ENCODE results near the gene ERCC5.

Gene ERCC5

DNA sequence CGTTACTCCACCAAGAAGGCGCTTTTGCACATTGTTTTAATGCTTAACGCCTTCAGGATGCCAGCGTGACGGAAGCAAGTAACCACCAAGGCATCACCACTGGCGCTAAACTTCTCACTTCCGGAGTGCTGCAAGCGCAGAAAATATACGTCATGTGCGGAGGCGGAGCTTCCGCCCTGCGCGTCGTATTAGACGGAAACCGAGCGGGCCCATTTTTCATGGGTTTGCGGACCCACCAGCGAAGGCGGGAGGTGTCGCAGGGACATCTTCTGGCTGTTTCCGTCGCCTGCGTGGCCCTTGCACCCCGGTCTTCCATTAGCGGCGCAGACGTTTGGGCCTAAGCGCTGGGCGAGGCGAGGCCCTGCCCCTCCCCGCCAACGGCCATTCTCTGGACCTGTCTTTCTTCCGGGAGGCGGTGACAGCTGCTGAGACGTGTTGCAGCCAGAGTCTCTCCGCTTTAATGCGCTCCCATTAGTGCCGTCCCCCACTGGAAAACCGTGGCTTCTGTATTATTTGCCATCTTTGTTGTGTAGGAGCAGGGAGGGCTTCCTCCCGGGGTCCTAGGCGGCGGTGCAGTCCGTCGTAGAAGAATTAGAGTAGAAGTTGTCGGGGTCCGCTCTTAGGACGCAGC is at the start of gene ERCC5:
TSS of gene ERCC5 (plus strand) at position 403 of the 631 bp plus-strand sequence. CDS start 235 bp downstream, outside the sequence.
- peak; percentile 96 for DNase-seq

DNA sequence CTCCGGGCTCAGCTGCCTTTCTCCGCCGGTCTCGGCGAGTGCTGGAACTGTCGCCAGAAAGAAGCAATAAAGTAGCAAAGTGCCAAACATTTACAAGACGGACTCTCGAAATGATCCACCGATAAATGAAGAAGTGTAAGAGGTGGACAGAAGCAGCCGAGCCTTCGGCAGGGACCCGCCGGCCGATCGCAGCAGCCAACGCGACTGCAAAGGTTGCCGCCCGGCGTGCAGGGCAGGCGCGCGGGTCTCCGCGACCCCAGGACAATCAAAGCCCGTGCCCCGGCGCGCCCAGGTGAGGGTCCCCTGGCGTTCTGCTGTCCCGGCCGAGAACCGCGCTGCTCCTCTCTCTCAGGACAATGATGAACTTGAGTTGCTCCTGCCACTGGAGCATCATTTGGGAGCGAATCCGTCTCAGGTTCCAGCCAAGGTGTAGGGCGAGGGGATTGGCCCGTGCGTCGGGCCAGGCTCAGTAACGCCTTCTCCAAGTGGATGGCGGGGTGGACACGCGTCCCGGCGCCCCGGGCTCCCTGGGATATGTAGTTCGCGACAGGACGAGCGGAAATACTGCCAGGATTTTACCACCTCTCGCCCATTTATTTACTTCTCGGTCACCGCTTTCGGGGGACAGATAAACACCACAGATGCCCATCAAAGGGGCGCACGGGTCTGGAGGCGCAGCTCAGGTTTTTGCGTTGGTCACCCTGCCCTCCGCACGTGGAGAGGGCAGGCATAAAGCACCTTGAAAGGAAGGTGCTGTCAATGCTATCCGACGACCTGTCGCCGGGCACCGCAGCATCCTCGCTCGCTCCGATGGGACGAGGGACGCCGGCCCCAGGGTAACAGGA is 47.0 kb upstream of the ERCC5 start, which contains the start of the genes BIVM and POGLUT2:
TSS of gene BIVM (plus strand) at position 539 of the 845 bp plus-strand sequence. CDS start 8,149 bp downstream, outside the sequence.
TSS of gene POGLUT2 (minus strand) at position 396 of the 845 bp plus-strand sequence. CDS start at position 90, 306 bp downstream.
- peak; percentile 95 for DNase-seq

DNA sequence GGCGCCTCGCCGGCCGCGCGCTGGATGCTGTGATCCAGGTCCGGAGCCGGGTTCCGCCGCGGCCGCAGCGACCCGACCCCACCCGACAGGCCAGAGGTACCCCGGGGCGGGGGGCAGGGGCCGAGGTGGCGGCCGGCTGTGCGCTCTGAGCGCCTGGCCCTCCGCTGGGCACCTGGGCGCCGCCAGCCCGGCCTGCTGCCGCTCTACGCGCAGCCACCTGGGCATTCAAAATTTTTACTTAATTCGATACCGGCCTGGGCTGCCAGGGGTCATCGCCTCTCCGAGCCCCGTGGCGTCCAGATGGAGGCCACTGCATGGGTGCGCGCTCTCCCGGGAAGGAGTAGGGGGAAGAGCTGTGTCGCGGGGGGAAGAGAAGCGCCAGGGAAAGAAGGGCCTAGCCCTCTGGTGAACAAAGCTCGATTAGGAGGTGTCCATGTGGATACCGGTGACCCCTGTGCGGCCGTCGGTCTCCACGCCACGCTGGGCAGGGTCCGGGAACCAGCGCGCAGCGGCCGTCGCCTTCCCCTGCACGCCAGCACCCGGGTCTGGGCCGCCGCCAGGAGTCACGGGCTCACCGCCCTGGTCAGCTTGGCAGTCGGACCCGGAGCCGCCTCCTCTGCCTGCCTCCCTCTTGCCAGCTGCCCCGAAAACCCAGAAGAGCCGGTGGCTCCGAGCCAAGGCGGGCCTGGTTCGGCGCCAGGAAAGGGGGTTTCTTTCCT is 46.2 kb upstream of the ERCC5 start:
- no peak for DNase-seq

DNA sequence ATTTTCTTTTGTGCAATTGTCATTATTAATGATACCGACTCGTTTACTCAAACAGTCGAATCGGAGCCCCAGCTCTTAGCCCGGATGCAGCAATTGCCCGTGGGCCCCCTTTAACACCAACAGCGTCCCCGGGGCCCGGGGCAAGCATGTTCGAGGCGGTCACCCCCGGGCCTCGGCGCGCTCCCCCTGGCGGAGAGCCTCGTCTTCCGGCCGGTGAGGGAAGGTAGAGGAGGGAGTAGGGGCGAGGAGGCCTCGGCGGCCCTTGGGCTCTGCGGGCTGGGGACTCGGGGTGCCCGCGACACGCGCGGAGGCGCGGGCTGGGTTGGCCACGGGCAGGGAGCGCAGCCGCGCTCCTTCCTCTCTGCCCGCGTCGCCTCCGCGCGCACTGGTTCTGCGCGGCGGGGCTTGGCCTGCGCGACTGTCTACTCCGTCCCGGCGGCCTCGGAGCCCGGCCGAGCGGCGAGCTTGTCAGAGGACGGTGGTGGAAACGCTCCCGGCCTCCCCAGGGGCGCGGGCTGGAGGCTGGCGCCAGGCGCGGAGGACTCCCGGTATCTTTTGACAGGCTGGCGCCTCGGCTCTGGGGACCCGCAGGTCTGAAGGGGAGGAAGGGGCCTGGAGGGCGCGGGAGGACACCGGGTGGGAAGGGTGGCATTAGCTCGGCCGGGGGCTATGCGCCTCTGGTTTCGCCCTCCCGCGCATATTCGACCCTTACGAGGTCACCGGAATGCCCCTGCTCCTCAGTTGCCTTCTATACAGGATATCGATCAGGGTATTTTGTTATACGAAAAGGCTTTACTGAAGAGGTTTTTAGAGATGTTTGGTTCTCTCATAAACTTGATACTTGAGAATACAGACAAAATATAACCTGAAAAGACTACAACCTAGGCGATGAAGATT is 45.4 kb upstream of the ERCC5 start:
- peak; percentile 91 for DNase-seq

DNA sequence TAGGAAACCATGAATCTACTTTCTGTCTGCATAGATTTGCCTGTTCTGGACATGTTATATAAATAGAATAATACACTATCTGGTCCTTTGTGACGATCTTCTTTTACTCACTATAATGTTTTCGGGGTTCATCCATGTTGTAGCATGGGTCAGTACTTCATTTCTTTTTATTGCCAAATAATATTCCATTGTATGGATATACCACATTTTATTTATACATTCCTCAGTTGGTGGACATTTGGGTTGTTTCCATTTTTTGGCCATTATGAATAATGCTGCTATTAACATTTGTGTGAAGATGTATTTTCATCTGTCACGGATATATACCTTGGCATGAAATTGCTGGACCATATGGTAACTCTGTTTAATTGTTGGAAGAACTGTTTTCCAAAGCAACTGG is 40.2 kb upstream of the ERCC5 start:
- no peak for DNase-seq

DNA sequence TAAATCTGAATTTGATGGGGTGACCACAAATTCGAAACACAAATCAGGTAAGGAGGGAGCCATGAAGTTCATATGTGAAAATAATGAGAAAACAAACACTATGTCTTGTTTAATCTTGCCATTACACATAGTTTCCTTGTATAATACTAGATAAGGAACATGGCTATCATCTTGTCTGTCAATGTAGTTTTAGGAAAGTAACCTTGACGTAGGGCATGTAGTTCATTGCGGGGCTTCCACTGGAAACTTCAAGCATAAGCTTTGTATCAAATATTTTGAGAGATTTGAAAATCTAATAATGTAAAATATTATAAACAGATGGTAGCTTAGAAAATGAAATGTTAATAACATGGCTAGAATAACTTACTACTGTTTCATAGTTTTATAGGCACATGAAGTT is 38.1 kb upstream of the ERCC5 start:
- DNase-seq = no peak

DNA sequence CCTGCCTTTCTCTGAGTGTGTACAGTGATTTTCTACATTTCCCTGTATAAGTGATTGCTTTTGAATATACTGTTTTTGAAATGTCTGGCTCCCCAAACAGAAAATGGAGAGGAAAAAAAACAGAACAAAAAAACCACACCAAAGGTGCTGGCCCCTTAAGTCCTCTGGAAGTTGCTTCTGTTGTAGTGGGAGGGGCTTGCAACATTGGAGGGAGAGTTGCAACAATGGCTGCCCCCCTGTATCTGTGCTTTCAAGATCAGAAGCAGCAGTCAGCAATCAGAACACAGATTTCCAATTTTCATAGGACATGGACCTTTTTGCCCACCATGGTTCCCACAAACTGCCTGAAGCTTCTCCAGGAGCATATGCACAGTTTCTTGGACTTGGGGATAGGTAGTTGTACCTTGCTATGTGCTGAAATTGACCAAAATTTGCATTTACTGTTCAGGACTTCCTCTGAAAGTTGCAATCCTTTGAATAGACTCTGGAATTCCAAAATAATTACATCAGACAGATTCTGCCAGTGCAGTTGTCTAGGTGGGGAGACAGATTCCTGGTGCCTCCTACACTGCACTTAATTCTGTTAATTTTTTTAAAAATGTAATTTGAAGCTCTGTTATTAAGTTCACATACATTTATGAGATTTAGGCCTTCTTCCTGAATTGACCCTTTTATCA is 33.1 kb upstream of the ERCC5 start:
- DNase-seq = no peak

DNA sequence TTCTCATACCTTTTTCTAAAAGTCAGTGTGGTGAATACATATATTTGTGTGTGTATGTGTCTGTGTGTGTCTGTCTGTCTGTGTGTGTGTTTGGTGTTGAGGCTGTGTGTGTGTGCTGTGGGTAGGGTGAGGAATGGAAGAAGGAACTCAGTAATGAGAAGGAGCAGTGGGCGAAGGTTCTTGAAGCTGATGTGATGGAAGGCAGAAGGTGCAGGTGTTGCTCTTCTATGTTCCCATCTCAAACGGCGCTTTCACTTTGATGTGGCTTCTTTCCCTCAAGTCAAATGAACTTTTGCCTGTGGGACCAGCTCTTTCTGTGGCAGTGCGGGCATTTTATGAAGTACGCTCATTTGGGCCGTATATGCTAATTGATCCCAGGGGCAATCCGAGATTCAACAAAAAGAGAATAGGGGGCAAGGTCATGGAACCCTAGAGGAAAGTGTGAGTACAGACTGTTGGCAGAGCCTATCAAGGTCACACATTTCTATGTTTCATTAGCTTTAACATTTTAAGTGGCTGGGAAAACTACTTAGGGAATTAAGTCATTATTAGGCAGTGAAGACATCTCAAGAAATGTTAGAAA is 31.7 kb upstream of the ERCC5 start:
- DNase-seq = peak; percentile 2

DNA sequence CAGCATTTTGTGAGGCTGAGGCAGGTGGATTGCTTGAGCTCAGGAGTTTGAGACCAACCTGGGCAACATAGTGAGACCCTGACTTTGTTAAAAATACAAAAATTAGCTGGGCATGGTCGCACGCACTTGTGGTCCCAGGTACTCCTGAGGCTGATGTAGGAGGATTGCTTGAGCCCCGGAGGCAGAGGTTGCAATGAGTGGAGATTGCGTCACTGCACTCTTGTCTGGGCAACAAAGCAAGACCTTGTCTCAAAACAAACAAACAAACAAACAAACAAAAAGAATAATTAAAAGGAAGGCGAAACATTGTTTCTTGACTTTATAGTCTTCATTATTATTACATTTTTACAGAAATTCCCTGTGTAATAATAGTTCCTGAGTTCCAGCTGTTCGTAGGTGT is 31.0 kb upstream of the ERCC5 start:
- no peak for DNase-seq

DNA sequence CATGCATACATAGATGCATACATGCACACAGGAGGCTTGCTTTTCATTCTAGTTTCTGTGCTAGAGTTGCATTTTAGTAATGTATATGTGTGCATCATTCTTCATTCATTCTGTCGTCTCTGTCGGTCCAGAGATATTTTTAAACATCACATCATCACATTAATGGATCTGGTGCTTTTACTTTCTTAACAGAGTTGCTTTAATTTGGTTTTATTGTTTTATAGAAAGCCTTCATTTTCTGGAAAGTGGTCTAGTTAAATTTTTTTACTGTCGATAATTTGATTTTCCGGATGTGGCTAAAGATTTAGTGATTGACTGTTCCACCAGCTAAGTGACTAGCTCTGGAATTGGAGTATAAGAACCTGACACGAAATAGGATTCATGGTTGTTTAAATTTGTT is 30.0 kb upstream of the ERCC5 start:
- DNase-seq = no peak

DNA sequence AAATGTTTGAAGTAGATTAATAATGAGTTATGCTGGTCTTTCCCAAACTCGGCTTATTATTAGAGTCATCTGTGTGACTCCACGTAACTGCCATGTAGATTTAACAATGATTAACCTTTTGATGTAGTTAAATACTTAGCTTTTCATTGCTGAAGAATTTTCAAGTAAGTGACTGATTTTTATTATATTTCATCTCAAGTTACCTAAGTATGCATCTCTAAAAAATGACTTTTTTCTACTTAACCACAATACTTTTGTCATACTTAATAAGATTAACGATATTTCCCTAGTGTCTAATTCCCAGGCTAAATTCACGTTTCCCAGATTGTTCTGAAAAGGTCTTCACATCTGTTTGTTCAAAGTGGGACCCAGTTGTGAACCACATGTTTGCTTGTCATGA is 29.1 kb upstream of the ERCC5 start:
- DNase-seq = no peak

DNA sequence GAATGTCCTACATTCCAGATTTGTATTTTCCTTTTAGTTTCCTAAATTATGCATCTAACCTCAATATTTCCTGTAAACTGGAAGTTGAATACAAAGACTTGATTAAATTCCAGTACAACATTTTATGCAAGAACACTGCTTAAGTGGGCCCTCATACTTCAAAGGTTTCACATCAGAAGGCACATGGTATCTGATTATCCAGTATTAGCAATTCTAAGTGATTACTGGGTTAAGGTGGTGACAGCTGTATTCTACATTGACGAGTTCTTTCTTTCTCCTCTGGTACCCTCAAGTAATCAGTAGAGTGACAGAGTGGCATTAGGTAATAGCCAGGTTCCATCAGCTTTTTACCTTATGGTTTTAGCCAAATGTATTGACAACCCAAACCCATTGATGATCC is 28.6 kb upstream of the ERCC5 start:
- no peak for DNase-seq

DNA sequence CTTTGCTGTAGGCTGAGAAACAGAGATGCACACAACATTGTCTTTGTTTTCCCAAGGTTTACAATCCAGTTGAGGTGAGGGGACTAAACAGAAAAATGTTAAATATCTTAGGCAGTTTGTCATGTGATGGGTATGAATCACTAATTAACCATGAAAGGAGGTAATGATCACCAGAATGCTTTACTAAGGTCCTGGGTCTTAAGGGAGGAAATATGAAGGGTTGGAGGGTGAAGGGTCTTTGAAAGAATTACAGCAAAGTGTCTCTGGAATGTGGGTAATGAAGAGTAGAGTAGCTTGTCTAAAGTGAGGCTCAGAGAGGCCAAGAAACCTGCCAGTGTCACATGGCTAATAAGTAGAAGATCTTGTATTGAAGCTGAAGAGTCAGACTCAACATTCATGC is 27.9 kb upstream of the ERCC5 start:
- DNase-seq = no peak

DNA sequence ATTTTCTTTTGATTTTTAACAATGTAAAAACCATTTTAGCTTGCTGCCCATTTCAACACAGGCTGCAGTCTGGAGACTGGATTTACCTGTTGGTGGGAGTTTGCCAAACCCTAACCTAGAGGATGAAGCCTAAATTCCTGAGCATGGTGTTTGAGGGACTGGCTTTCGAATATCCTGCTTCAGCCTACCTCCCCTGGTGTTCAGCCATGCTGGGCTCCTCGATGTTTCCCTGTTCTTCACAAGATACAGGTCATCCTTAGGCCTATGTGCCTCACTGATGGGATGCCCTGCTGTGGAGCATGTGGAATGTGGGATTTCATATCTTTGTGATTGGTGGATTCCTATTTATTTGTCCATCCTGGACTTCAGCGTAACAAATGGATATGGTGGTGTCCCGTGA is 20.4 kb upstream of the ERCC5 start:
- no peak for DNase-seq

DNA sequence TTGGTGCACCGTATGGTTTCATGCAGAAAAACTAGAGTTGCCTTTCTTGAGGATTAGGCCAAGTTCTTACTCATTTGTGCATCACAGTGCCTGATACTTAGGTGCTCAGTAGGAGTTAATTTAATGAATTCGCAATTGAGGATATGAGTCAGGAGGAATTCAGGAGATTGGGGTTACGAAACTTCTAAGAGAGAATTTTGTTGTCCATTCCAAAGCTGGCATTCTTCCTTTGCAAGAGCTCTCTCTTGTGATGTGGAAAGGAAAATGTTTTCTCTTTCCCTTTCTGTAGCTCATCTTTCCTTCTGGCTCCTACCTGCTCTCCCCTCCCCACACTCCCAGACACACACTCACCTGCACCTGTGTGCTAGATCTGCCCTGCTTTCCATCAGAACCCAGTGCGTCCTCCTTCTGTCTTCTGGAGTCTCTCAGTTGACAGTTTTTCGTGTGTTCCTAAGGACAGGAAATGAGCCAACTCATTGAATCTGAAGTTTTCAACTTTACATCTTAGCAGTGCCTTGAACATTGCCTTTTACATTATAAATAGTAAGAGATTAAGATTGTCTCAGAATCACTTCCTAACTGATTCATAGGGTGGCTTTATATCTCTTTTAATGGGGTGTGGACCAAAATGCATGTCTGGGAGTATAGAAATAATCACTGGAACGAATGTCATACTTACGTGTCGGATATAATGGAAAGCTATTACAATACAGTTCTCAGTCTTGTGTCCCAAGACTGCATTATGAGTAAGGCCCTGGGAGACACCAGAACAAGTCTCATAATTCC is 19.7 kb upstream of the ERCC5 start:
- DNase-seq = no peak

DNA sequence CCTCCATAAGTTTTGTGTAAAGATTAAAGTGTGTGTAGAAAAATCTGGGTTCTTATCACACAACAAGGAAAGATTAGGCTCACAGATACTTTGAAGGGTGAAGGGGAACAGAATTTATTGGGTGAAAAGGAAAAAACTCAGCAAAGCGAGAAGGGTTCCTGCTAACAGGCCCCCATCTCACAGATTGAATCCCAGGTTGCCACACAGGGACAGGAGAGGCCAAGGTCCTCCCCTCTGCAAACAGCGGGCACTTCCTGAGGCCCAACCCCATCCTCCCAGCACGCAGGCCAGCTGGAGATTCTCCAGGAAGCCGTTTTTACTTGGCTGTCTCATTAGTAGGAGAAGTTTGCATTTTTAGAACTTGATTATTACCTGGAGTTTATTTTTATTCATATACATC is 15.2 kb upstream of the ERCC5 start:
- DNase-seq = no peak

DNA sequence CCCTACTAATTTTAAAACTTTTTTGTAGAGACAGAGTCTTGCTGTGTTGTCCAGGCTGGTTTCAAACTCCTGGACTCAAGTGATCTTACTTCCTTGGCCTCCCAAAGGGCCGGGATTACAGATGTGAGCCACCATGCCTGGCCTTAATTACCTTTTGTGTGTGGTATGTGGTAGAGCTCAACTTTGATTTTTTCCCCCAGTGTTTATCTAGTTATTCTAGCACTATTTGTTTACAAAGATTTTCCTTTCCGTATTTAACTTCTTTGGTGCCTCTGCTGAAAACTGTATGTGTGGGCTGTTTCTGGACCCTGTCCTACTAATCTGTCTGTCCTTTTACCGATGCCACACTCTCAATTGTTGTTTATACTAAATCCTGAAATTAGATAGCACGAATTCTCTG is 9.4 kb upstream of the ERCC5 start:
- no peak for DNase-seq

DNA sequence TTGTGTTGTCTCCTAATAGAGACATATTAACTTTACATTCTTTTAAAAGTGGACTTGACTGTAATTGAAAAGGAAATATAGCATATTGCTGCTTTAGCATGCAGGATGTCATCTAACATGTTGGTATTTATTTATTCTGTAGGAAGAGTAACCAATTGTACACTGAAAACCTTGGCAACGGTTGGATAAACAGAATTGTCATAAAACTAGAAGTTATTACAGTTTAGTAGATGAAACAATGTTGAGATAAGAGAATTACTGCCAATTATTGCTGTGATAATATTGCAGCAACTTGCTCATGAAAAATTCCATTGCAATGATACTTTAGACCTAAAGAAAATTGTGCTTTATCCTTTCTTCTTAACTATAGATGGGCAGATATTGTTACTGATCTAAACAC is 7.6 kb upstream of the ERCC5 start:
- DNase-seq = no peak

DNA sequence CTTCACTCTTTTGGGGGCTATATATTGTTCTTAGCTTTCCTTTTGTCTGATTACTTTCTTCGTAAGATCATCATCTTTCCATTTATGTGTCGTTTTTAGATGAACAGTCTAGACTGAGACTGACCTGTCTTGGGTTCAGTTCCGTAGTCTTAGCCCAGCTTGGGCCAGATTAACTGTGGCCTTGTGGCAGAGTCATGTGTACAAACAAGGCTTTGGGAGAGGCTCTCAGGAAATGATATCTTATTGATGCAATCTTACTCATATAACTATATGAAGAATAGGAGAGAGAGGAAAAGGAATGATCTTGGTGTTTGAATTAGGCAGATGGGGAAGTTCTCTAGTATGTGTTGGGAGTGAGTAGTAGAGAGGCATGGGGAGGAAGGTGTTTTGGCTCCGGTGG is 6.8 kb upstream of the ERCC5 start:
- DNase-seq = no peak

DNA sequence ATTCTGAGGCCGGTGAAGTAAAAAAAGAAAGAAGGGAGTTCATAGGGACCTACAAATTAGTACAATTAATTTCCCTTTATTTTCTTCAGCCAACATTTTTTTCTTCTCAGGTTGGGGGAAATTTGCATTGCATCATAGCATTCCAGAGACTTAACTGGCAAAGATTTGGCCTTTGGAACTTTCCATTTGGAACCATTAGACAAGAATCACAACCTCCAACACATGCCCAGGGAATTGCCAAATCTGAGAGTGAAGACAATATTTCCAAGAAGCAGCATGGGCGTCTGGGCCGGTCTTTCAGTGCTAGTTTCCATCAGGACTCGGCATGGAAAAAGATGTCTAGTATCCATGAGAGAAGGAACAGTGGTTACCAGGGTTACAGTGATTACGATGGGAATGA is 6.4 kb upstream of the ERCC5 start:
- no peak for DNase-seq

DNA sequence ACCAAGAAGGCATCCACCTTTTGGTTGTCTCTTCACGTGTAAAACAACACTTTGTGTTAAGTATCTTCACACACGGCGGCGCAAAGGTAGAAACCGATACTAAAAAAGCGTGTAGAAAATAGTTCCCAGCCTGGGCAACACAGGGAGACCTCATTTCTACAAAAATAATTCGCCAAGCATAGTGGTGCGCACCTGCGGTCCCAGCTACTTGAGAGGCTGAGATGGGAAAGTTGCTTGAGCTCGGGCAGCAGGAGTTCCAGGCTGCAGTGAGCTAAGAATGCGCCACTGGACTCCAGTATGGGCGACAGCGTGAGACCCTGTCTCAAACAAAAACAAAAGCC is 573 bp upstream of the ERCC5 start:
- DNase-seq = no peak

Measured in activated CD4-positive, alpha-beta T cell treated with anti-CD3 and anti-CD28 coated beads, Interleukin-2, Interleukin-6, amounts not matched to agents 100 ng/mL and 50 ng/mL, durations not matched to agents 16 hours and 8 hours (primary cell).